Astrocyte (in vitro differentiated cells and primary cell): ENCODE results near the gene IL10. TPM values are rescaled to one million over a fixed set of nuclear protein-coding genes. Genes with fewer than 3 reads are reported as not detected.

Experiments
- DNase-seq: peaks from one replicate; pipeline ENCODE4 v3.0.0-alpha.2; 2010; ENCODE audit warnings: low read depth
- FAIRE-seq: peaks from 2 replicates; lab custom pipeline; 2011; peaks lifted over from hg19 to GRCh38; lab: Jason Lieb, UNC
- H2AFZ ChIP-seq: 2 replicates; pipeline ENCODE4 v1.6.0; 2012; ENCODE audit warnings: low read depth, low read length, inconsistent platforms
- H3K27ac ChIP-seq: 2 replicates; pipeline ENCODE4 v1.5.1; 2011; ENCODE audit warnings: low read depth, low read length, inconsistent platforms
- H3K27me3 ChIP-seq: 2 replicates; pipeline ENCODE4 v1.6.0; 2011; ENCODE audit warnings: low read length, inconsistent platforms; ENCODE audit not compliant: insufficient read depth
- H3K36me3 ChIP-seq: 2 replicates; pipeline ENCODE4 v1.5.1; 2011; ENCODE audit warnings: low read length, inconsistent platforms; ENCODE audit not compliant: insufficient read depth
- H3K4me1 ChIP-seq: 2 replicates; pipeline ENCODE4 v1.5.1; 2011; ENCODE audit warnings: low read length, inconsistent platforms; ENCODE audit not compliant: insufficient read depth
- H3K4me2 ChIP-seq: 2 replicates; pipeline ENCODE4 v1.6.0; 2012; ENCODE audit warnings: low read length, inconsistent platforms
- H3K4me3 ChIP-seq: 2 replicates; pipeline ENCODE4 v1.5.1; 2011; ENCODE audit warnings: low read depth, mild to moderate bottlenecking, low read length, inconsistent platforms; ENCODE audit not compliant: insufficient read depth
- H3K79me2 ChIP-seq: 2 replicates; pipeline ENCODE4 v1.6.0; 2012; ENCODE audit warnings: mild to moderate bottlenecking, low read length, inconsistent platforms; ENCODE audit not compliant: insufficient read depth
- H3K9ac ChIP-seq: 2 replicates; pipeline ENCODE4 v1.6.0; 2012; ENCODE audit warnings: mild to moderate bottlenecking, low read length, inconsistent platforms
- H3K9me3 ChIP-seq: 2 replicates; pipeline ENCODE4 v1.5.1; 2012; ENCODE audit warnings: low read depth, mild to moderate bottlenecking, low read length, inconsistent platforms; ENCODE audit not compliant: insufficient read depth
- H4K20me1 ChIP-seq: 2 replicates; pipeline ENCODE4 v1.6.0; 2012; ENCODE audit warnings: low read length, inconsistent platforms; ENCODE audit not compliant: insufficient read depth
- H3K27ac Mint-ChIP-seq: one replicate; pipeline ENCODE4 v1.8.0; 2021; ENCODE audit warnings: mild to moderate bottlenecking, mixed read lengths; ENCODE audit not compliant: unreplicated experiment
- H3K27me3 Mint-ChIP-seq: one replicate; pipeline ENCODE4 v1.8.0; 2021; ENCODE audit warnings: low read depth, mixed read lengths; ENCODE audit not compliant: unreplicated experiment
- H3K36me3 Mint-ChIP-seq: one replicate; pipeline ENCODE4 v1.8.0; 2021; ENCODE audit warnings: low read depth, mixed read lengths; ENCODE audit not compliant: unreplicated experiment
- H3K4me1 Mint-ChIP-seq: one replicate; pipeline ENCODE4 v1.8.0; 2021; ENCODE audit warnings: low read depth, mixed read lengths; ENCODE audit not compliant: unreplicated experiment
- H3K4me3 Mint-ChIP-seq: one replicate; pipeline ENCODE4 v1.8.0; 2021; ENCODE audit warnings: mild to moderate bottlenecking, moderate library complexity, mixed read lengths; ENCODE audit not compliant: unreplicated experiment
- H3K9me3 Mint-ChIP-seq: one replicate; pipeline ENCODE4 v1.8.0; 2021; ENCODE audit warnings: mild to moderate bottlenecking, mixed read lengths; ENCODE audit not compliant: unreplicated experiment
- EZH2 ChIP-seq: IDR thresholded peaks from 2 replicates; pipeline ENCODE4 v1.6.1; 2012; ENCODE audit warnings: mild to moderate bottlenecking, low read length, inconsistent platforms; ENCODE audit not compliant: insufficient read depth
- total RNA-seq: library from RNA; stranded (reverse); gene quantifications from 2 replicates; pipeline ENCODE4 v1.2.1, GENCODE V29; 2021
- TF ChIP-seq, protein P1 (sequence below): IDR thresholded peaks from 2 replicates; pipeline ENCODE4 v1.5.1; 2011; ENCODE audit warnings: low read depth, mild to moderate bottlenecking, inconsistent platforms, low read length, moderate library complexity; ENCODE audit not compliant: insufficient read depth

Gene IL10
- total RNA-seq, 1 donor from 2014 or later, result not detected

DNA sequence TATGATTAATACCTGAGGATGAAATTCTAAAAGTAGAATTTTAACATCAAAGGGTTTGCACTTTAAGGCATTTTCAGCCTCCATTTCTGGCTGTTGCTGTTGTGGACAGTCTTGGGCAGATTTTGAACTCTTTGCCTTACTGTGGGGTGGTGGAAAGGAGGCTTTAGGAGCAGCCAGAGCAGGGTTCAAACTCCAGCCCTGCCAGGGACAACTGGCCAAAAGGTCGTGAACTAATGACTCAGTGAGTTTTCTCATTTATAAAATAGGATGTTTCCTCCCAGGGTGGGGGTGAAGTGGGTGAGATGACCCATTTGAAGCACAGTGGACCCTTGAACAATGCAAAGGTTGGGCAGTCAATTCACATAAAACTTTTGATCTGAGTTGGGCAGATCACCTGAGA lies 50.8 kb downstream of the IL10 start:
- Mint-ChIP-seq H3K27me3 (no peaks in the 10 kb centered on the region), H3K9me3 (no peaks in the 10 kb centered on the region), H3K4me3 (no peak overlapping the region), H3K36me3 (no peaks in the 10 kb centered on the region), H3K4me1 (peaks cover 48% of the 10 kb centered on the region), H3K27ac (no peak overlapping the region)
- H3K27ac ChIP-seq, result no peak overlapping the region
- no peaks in the 10 kb centered on the region for H3K9me3 ChIP-seq
- H3K4me1 ChIP-seq, result peaks cover 25% of the 10 kb centered on the region
- H3K4me3 ChIP-seq, result no peak overlapping the region
- no peak overlapping the region for H3K9ac ChIP-seq
- H3K79me2 ChIP-seq, result peaks cover 96% of the 10 kb centered on the region
- H3K4me2 ChIP-seq, result no peak overlapping the region
- H4K20me1 ChIP-seq, result peaks cover 97% of the 10 kb centered on the region
- no peaks in the 10 kb centered on the region for H3K27me3 ChIP-seq
- TF ChIP-seq EZH2, result no peak
- TF ChIP-seq, protein P1, sequence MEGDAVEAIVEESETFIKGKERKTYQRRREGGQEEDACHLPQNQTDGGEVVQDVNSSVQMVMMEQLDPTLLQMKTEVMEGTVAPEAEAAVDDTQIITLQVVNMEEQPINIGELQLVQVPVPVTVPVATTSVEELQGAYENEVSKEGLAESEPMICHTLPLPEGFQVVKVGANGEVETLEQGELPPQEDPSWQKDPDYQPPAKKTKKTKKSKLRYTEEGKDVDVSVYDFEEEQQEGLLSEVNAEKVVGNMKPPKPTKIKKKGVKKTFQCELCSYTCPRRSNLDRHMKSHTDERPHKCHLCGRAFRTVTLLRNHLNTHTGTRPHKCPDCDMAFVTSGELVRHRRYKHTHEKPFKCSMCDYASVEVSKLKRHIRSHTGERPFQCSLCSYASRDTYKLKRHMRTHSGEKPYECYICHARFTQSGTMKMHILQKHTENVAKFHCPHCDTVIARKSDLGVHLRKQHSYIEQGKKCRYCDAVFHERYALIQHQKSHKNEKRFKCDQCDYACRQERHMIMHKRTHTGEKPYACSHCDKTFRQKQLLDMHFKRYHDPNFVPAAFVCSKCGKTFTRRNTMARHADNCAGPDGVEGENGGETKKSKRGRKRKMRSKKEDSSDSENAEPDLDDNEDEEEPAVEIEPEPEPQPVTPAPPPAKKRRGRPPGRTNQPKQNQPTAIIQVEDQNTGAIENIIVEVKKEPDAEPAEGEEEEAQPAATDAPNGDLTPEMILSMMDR, result no peak
- DNase-seq (no peak), FAIRE-seq (no peak)
- no peak overlapping the region for H2AFZ ChIP-seq
- no peaks in the 10 kb centered on the region for H3K36me3 ChIP-seq

DNA sequence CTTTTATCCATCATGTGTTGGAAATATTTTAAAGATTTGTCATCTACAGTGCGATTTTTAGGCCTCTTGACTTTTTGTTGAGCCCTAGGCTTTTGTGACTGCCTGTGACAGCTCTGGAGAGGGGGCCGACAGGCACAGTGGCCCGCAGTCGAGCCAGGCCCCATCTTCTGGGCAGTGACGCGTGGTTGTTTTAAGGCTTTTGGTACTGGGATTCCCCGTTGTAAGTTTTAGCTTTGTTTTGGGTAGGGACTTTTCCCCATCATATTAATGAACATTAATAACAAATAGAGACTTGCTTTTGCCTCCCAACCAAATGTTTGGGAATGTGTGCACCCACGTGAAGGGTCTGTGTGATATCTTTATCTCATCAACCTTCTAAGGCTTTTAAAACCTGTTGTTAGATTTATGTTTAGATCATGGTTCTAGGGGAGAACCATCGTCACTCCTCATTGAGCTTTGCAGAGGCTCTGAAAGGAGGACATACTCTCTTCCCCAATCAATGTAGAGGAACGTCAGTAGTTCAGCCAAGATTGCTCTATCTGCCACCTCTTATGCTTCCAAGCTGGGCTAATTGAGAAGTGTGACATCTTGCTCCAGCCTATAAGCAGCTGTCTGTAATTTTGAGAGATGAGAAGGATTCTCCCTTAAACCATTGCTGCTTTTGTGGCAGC lies 53.0 kb downstream of the IL10 start:
- H3K27ac ChIP-seq, result no peak overlapping the region
- Mint-ChIP-seq H3K36me3 (no peaks in the 10 kb centered on the region), H3K27me3 (no peaks in the 10 kb centered on the region), H3K9me3 (no peaks in the 10 kb centered on the region), H3K4me3 (no peak overlapping the region), H3K4me1 (peaks cover 45% of the 10 kb centered on the region), H3K27ac (no peak overlapping the region)
- no peak overlapping the region for H3K9ac ChIP-seq
- H2AFZ ChIP-seq, result no peak overlapping the region
- no peaks in the 10 kb centered on the region for H3K9me3 ChIP-seq
- no peak for TF ChIP-seq EZH2
- TF ChIP-seq, protein P1, result no peak
- no peaks in the 10 kb centered on the region for H3K27me3 ChIP-seq
- no peak for DNase-seq
- H3K4me2 ChIP-seq, result no peak overlapping the region
- H4K20me1 ChIP-seq, result peaks cover 97% of the 10 kb centered on the region
- peaks cover 97% of the 10 kb centered on the region for H3K79me2 ChIP-seq
- no peaks in the 10 kb centered on the region for H3K36me3 ChIP-seq
- H3K4me3 ChIP-seq, result no peak overlapping the region
- peaks cover 25% of the 10 kb centered on the region for H3K4me1 ChIP-seq
- no peak for FAIRE-seq

DNA sequence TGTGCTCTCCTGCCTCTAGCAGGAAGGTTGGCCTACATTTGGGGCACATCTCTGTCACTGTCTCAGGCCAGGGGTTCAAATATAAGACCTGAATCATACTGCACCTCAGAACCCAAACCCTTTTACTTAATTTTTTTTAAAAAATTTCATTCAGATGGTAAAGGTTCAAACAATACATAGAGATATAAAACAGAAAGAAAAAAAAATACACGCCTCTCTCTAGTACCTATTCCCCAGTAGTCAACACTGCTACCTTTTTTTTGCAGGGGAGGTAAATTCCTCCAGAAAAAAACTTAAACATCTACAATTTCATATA lies 54.7 kb downstream of the IL10 start:
- Histone ChIP-seq H4K20me1 (peaks cover 97% of the 10 kb centered on the region), H2AFZ (no peak overlapping the region), H3K4me3 (no peak overlapping the region), H3K27ac (no peak overlapping the region), H3K9me3 (no peaks in the 10 kb centered on the region), H3K4me1 (peaks cover 16% of the 10 kb centered on the region), H3K79me2 (peaks cover 97% of the 10 kb centered on the region), H3K27me3 (no peaks in the 10 kb centered on the region), H3K4me2 (no peak overlapping the region), H3K36me3 (no peaks in the 10 kb centered on the region), H3K9ac (no peak overlapping the region)
- DNase-seq (no peak), FAIRE-seq (no peak)
- H3K4me1 Mint-ChIP-seq, result peaks cover 48% of the 10 kb centered on the region
- TF ChIP-seq EZH2, result no peak
- TF ChIP-seq, protein P1, result no peak
- no peaks in the 10 kb centered on the region for H3K27me3 Mint-ChIP-seq
- H3K27ac Mint-ChIP-seq, result no peak overlapping the region
- peaks cover 3% of the 10 kb centered on the region for H3K36me3 Mint-ChIP-seq
- no peaks in the 10 kb centered on the region for H3K9me3 Mint-ChIP-seq
- no peak overlapping the region for H3K4me3 Mint-ChIP-seq
